Smooth muscle cell (in vitro differentiated cells): ENCODE data around the gene CDC42BPA. TPM values are rescaled to one million over a fixed set of nuclear protein-coding genes. Genes with fewer than 3 reads are reported as not detected.

Experiments used
- DNase-seq: peaks from one replicate; lab custom pipeline; 2025; ENCODE audit not compliant: unreplicated experiment; lab: John Stamatoyannopoulos, UW
- H2AFZ ChIP-seq: fragments of 200-600 bp; sonication (generic); 2 replicates; pipeline ENCODE4 v1.6.0; 2016; ENCODE audit warnings: antibody characterized with exemption, low read depth, mild to moderate bottlenecking
- H3F3A ChIP-seq: fragments of 200-600 bp; sonication (generic); 2 replicates; pipeline ENCODE4 v1.6.0; 2017; ENCODE audit warnings: antibody characterized with exemption, low read depth
- H3K27ac ChIP-seq: fragments of 200-600 bp; sonication (generic); 2 replicates; pipeline ENCODE4 v1.5.1; 2016; ENCODE audit warnings: low read depth, mild to moderate bottlenecking
- H3K27me3 ChIP-seq: fragments of 200-600 bp; sonication (generic); 2 replicates; pipeline ENCODE4 v1.6.1; 2016; ENCODE audit warnings: low read depth, mild to moderate bottlenecking
- H3K36me3 ChIP-seq: fragments of 200-600 bp; sonication (generic); 2 replicates; pipeline ENCODE4 v1.5.1; 2016; ENCODE audit warnings: low read depth
- H3K4me1 ChIP-seq: fragments of 200-600 bp; sonication (generic); 2 replicates; pipeline ENCODE4 v1.5.1; 2016; ENCODE audit warnings: low read depth
- H3K4me2 ChIP-seq: fragments of 200-600 bp; sonication (generic); 2 replicates; pipeline ENCODE4 v1.6.0; 2016; ENCODE audit warnings: mild to moderate bottlenecking
- H3K4me3 ChIP-seq: fragments of 200-600 bp; sonication (generic); 2 replicates; pipeline ENCODE4 v1.5.1; 2016; ENCODE audit warnings: mild to moderate bottlenecking
- H3K79me2 ChIP-seq: fragments of 200-600 bp; sonication (generic); 2 replicates; pipeline ENCODE4 v1.6.0; 2016; ENCODE audit warnings: low read depth, mild to moderate bottlenecking
- H3K9ac ChIP-seq: fragments of 200-600 bp; sonication (generic); 2 replicates; pipeline ENCODE4 v1.6.0; 2016; ENCODE audit warnings: low read depth
- H3K9me3 ChIP-seq: fragments of 200-600 bp; sonication (generic); replicated peaks from 2 replicates; pipeline ENCODE4 v1.5.1; 2016; ENCODE audit warnings: low read depth
- H4K20me1 ChIP-seq: fragments of 200-600 bp; sonication (generic); 2 replicates; pipeline ENCODE4 v1.6.0; 2016; ENCODE audit warnings: low read depth
- WGBS: methylation state at CpG from one replicate; pipeline ENCODE4 v1.1.7; 2016; ENCODE audit warnings: low lambda C conversion rate; 5-methylcytosine and 5-hydroxymethylcytosine counted together
- polyA plus RNA-seq: library from polyadenylated mRNA; unstranded; fragments of >200 nt; fragmentation: Nextera tagmentation; extraction: Ambion mirVana; gene quantifications from 2 replicates; pipeline ENCODE4 v1.2.1, GENCODE V29; 2016
- total RNA-seq: library from RNA; depleted of rRNA; stranded (reverse); fragments of >200 nt; gene quantifications from 2 replicates; pipeline ENCODE4 v1.2.3, GENCODE V29; 2014
- TF ChIP-seq, protein P1 (sequence below): fragments of 200-600 bp; sonication (generic); IDR thresholded peaks from 2 replicates; pipeline ENCODE4 v1.5.1; 2017; ENCODE audit warnings: borderline replicate concordance, mild to moderate bottlenecking, antibody characterized with exemption; ENCODE audit not compliant: insufficient read depth, poor library complexity, severe bottlenecking

Gene CDC42BPA
- total and polyA plus RNA-seq, 2 experiments from 2014 or later, result 14.8 to 34.9 TPM

- TF ChIP-seq, protein P1, sequence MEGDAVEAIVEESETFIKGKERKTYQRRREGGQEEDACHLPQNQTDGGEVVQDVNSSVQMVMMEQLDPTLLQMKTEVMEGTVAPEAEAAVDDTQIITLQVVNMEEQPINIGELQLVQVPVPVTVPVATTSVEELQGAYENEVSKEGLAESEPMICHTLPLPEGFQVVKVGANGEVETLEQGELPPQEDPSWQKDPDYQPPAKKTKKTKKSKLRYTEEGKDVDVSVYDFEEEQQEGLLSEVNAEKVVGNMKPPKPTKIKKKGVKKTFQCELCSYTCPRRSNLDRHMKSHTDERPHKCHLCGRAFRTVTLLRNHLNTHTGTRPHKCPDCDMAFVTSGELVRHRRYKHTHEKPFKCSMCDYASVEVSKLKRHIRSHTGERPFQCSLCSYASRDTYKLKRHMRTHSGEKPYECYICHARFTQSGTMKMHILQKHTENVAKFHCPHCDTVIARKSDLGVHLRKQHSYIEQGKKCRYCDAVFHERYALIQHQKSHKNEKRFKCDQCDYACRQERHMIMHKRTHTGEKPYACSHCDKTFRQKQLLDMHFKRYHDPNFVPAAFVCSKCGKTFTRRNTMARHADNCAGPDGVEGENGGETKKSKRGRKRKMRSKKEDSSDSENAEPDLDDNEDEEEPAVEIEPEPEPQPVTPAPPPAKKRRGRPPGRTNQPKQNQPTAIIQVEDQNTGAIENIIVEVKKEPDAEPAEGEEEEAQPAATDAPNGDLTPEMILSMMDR, result no peak
- H3K36me3 ChIP-seq, result no peaks in the 10 kb centered on the region
- H3K27ac ChIP-seq, result no peak overlapping the region
- H4K20me1 ChIP-seq, result no peaks in the 10 kb centered on the region
- no peaks in the 10 kb centered on the region for H3K27me3 ChIP-seq
- peaks cover 7% of the 10 kb centered on the region for H3F3A ChIP-seq
- no peaks in the 10 kb centered on the region for H3K79me2 ChIP-seq
- H3K4me1 ChIP-seq, result no peaks in the 10 kb centered on the region
- DNase-seq, result no peak
- H3K9me3 ChIP-seq, result no peaks in the 10 kb centered on the region
- no peak overlapping the region for H3K4me3 ChIP-seq
- H2AFZ ChIP-seq, result no peak overlapping the region
- 85% methylated on average over 17 of the region's 18 CpGs for WGBS
- H3K4me2 ChIP-seq, result no peak overlapping the region
- no peak overlapping the region for H3K9ac ChIP-seq
Observed at GRCh38 chr1:226984521-226985238, 333.6 kb downstream of the CDC42BPA start.

DNA sequence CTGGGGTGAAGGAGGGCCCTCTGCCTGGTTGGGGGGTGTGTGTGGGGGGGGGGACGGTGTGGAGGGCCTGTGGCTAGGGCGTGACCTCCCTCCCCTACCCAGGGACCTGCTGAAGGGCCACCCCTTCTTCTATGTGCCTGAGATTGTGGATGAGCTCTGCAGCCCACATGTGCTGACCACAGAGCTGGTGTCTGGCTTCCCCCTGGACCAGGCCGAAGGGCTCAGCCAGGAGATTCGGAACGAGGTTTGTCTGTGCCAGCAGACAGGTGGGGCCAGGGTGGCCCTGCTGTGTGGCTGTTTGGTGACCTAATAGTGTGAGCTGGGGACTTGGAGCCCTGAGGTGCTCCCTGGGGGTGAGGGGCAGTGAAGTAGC lies 334.3 kb downstream of the CDC42BPA start:
- TF ChIP-seq, protein P1, result no peak
- Histone ChIP-seq H2AFZ (no peak overlapping the region), H3K4me1 (no peaks in the 10 kb centered on the region), H3K9me3 (no peaks in the 10 kb centered on the region), H3K27ac (no peak overlapping the region), H3K4me3 (no peak overlapping the region), H3K4me2 (no peak overlapping the region), H4K20me1 (no peaks in the 10 kb centered on the region), H3K27me3 (no peaks in the 10 kb centered on the region), H3K9ac (no peak overlapping the region), H3K36me3 (no peaks in the 10 kb centered on the region), H3F3A (peaks cover 7% of the 10 kb centered on the region), H3K79me2 (no peaks in the 10 kb centered on the region)
- no peak for DNase-seq
- 80% methylated on average over 4 of the region's 5 CpGs for WGBS

DNA sequence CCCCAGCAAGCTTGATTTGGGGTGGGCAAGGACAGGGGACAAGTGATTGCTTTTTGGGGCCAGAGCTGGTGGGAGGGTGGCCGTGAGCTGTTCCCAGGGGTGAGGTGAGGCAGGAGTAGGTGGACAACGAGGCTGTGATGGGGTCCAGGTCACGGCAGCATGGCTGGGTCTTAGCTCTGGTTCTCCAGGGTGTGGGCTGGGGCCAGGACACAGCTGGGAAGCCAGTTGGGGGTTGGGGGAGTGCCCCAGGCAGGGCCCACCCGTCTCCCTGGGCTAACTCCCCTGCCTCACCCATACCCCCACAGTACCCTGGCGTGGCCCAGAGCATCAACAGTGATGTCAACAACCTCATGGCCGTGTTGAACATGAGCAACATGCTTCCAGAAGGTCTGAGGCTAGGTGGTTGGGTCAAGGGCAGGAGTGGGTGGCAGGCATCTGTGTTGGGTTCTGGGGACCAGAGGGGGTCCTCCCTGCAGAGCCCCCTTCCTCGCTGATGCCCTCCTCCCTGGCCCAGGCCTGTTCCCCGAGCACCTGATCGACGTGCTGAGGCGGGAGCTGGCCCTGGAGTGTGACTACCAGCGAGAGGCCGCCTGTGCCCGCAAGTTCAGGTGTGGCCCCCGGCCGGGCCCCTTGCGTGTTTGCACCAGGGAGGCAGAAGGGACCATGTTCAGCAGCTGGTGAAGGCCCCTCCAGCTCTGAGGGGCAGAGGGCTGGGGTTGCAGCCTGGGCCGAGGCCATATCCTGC lies 334.9 kb downstream of the CDC42BPA start:
- WGBS, result 94% methylated on average over 18 of the region's 18 CpGs
- H3K36me3 ChIP-seq, result no peaks in the 10 kb centered on the region
- TF ChIP-seq, protein P1, result no peak
- no peaks in the 10 kb centered on the region for H3K27me3 ChIP-seq
- H3K4me1 ChIP-seq, result no peaks in the 10 kb centered on the region
- H3F3A ChIP-seq, result peaks cover 7% of the 10 kb centered on the region
- H3K27ac ChIP-seq, result no peak overlapping the region
- no peak overlapping the region for H3K9ac ChIP-seq
- no peak overlapping the region for H3K4me2 ChIP-seq
- H3K79me2 ChIP-seq, result no peaks in the 10 kb centered on the region
- no peaks in the 10 kb centered on the region for H4K20me1 ChIP-seq
- no peak overlapping the region for H3K4me3 ChIP-seq
- H3K9me3 ChIP-seq, result no peaks in the 10 kb centered on the region
- H2AFZ ChIP-seq, result no peak overlapping the region
- DNase-seq, result no peak
